Fibroblast of mammary gland (primary cell): ENCODE data around the gene RHBDF1.
"Not testable (repeated sequence)": the region's sequence is repeated elsewhere in the genome, so short reads cannot be mapped to it uniquely, and the experiment has no call there.

Source experiments
- DNase-seq: peaks from one replicate; pipeline ENCODE4 v3.0.0-alpha.2; 2010; ENCODE audit warnings: low read depth
- H3K4me3 ChIP-seq: 2 replicates; pipeline ENCODE4 v1.5.1; 2011; ENCODE audit warnings: low read depth, mild to moderate bottlenecking, low read length, moderate library complexity; ENCODE audit not compliant: control insufficient read depth
- CTCF ChIP-seq: conservative IDR thresholded peaks from 2 replicates; pipeline ENCODE4 v1.5.1; 2011; ENCODE audit warnings: low read depth, low read length, inconsistent platforms; ENCODE audit not compliant: control insufficient read depth, insufficient read depth

Gene RHBDF1

GRCh38 chr16:17062-17765 lies 55.2 kb downstream of the RHBDF1 start:
- DNase-seq, H3K4me3 ChIP-seq: not testable (repeated sequence)

- not testable (repeated sequence) for DNase-seq, H3K4me3 ChIP-seq
- peak; percentile 30 for TF ChIP-seq CTCF
Observed at GRCh38 chr16:10772-11171, 61.7 kb downstream of the RHBDF1 start.

GRCh38 chr16:9903-10665 lies 62.3 kb downstream of the RHBDF1 start:
- H3K4me3 ChIP-seq, result peak overlapping the region; percentile 24
- no peak for TF ChIP-seq CTCF
- no peak for DNase-seq
